HCT116 (cell line): ENCODE measurements around the gene ARHGAP19. TPM values are rescaled to one million over a fixed set of nuclear protein-coding genes. Genes with fewer than 3 reads are reported as not detected.

Source experiments
- ATAC-seq: fragments of 200-7000 bp; cut with Tn5 transposase; 2 replicates; pipeline ENCODE4 v1.9.1; 2020; ENCODE audit warnings: mild to moderate bottlenecking, moderate library complexity
- BruUV-seq: library from RNA; stranded (reverse); fragments of 400-500 nt; replicated peaks from 2 replicates; lab custom pipeline; 2021; lab: Mats Ljungman, UMichigan
- CTCF ChIA-PET: fragments of 300-600 bp; sonication (Branson Sonifier 250); formaldehyde crosslinking; loops from one replicate; lab custom pipeline; 2021; ENCODE audit warnings: antibody characterized with exemption; lab: Charles Lee
- POLR2A ChIA-PET: fragments of 300-600, 350-600 bp; sonication (Branson Sonifier 250); formaldehyde crosslinking; loops from one replicate; lab custom pipeline; 2021; ENCODE audit warnings: antibody characterized with exemption; lab: Charles Lee
- RAD21 ChIA-PET, 2 experiments: fragments of 300-600 bp; sonication (Branson Sonifier 250); formaldehyde crosslinking; loops; one replicate each; lab custom pipeline; 2023; ENCODE audit warnings: low total read pairs in 2 of 2; ENCODE audit not compliant: uncharacterized antibody in 2 of 2, unreplicated experiment in 2 of 2, low non-redundant PET in 1 of 2; lab: Charles Lee
- DNase-seq: peaks from one replicate; pipeline ENCODE4 v3.0.0-alpha.2; 2010; ENCODE audit warnings: low read depth, low spot score
- H2AFZ ChIP-seq: fragments of 200-600 bp; shearing (Covaris generic), sonication (generic); 2 replicates; pipeline ENCODE4 v1.6.1; 2017; ENCODE audit warnings: low read depth, mixed run types, mixed read lengths, antibody characterized with exemption, low read length; ENCODE audit not compliant: poor library complexity, severe bottlenecking
- H3K27ac ChIP-seq: 2 replicates; pipeline ENCODE4 v1.5.1; 2012; ENCODE audit warnings: low read depth, low read length
- H3K27me3 ChIP-seq: fragments of 200-600 bp; sonication (generic); 2 replicates; pipeline ENCODE4 v1.6.1; 2016; ENCODE audit warnings: mixed run types, low read length, mixed read lengths; ENCODE audit not compliant: insufficient read depth
- H3K36me3 ChIP-seq, 2 experiments: fragments of 200-500 bp in 1 of 2; fragments of 200-600 bp in 1 of 2; sonication (Bioruptor generic) in 1 of 2; sonication (generic) in 1 of 2; 2 replicates each; pipeline versions ENCODE4 v1.5.1 to v1.6.1; 2014 to 2016; ENCODE audit warnings: low read length in 2 of 2, inconsistent platforms in 1 of 2, mixed read lengths in 1 of 2, mixed run types in 1 of 2; ENCODE audit not compliant: insufficient read depth in 2 of 2, control insufficient read depth in 1 of 2
- H3K4me1 ChIP-seq, 2 experiments: fragments of 200-600 bp in 1 of 2; sonication (generic) in 1 of 2; 2 replicates each; pipeline versions ENCODE4 v1.5.1 to v1.6.1; 2012 to 2017; ENCODE audit warnings: low read length in 2 of 2, inconsistent platforms in 1 of 2, mild to moderate bottlenecking in 1 of 2, mixed read lengths in 1 of 2, mixed run types in 1 of 2, moderate library complexity in 1 of 2; ENCODE audit not compliant: insufficient read depth in 2 of 2, control insufficient read depth in 1 of 2
- H3K4me2 ChIP-seq: fragments of 200-600 bp; sonication (generic); 2 replicates; pipeline ENCODE4 v1.6.1; 2017; ENCODE audit warnings: mixed run types, low read length, mixed read lengths
- H3K4me3 ChIP-seq, 2 experiments: fragments of 200-600 bp in 1 of 2; sonication (generic) in 1 of 2; replicated peaks in 1 of 2; 2 replicates each; pipeline ENCODE4 v1.5.1; 2011 to 2016; ENCODE audit warnings: low read length in 2 of 2, control low read depth in 1 of 2, low read depth in 1 of 2, mild to moderate bottlenecking in 1 of 2, mixed read lengths in 1 of 2, mixed run types in 1 of 2
- H3K79me2 ChIP-seq: fragments of 200-600 bp; sonication (generic); 2 replicates; pipeline ENCODE4 v1.6.1; 2017; ENCODE audit warnings: mild to moderate bottlenecking, mixed run types, low read length, moderate library complexity, mixed read lengths; ENCODE audit not compliant: insufficient read depth
- H3K9ac ChIP-seq: fragments of 200-600 bp; sonication (generic); 2 replicates; pipeline ENCODE4 v1.6.1; 2016; ENCODE audit warnings: low read length, mixed read lengths
- H3K9me2 ChIP-seq: fragments of 200-600 bp; sonication (generic), shearing (Covaris generic); 2 replicates; pipeline ENCODE4 v1.6.1; 2017; ENCODE audit warnings: mixed run types, mild to moderate bottlenecking, moderate library complexity; ENCODE audit not compliant: insufficient read depth
- H3K9me3 ChIP-seq, 2 experiments: fragments of 200-500 bp in 1 of 2; fragments of 200-600 bp in 1 of 2; sonication (Bioruptor generic) in 1 of 2; sonication (generic) in 1 of 2; 2 replicates each; pipeline ENCODE4 v1.6.1; 2014 to 2017; ENCODE audit warnings: low read length in 2 of 2, mixed read lengths in 2 of 2, inconsistent platforms in 1 of 2, low read depth in 1 of 2, mild to moderate bottlenecking in 1 of 2, mixed run types in 1 of 2, moderate library complexity in 1 of 2; ENCODE audit not compliant: control insufficient read depth in 1 of 2, insufficient read depth in 1 of 2
- H4K20me1 ChIP-seq: fragments of 200-600 bp; sonication (generic), shearing (Covaris generic); 2 replicates; pipeline ENCODE4 v1.6.1; 2017; ENCODE audit warnings: mixed run types, mild to moderate bottlenecking, moderate library complexity; ENCODE audit not compliant: insufficient read depth
- ATF3 ChIP-seq: IDR thresholded peaks from 2 replicates; pipeline ENCODE4 v1.6.1; 2012
- CEBPB ChIP-seq: IDR thresholded peaks from 2 replicates; pipeline ENCODE4 v1.6.1; 2012; ENCODE audit warnings: low read depth
- CTCF ChIP-seq, 3 experiments: fragments of 200-600 bp in 1 of 3; sonication (generic) in 1 of 3; IDR thresholded peaks in 2 of 3; conservative IDR thresholded peaks in 1 of 3; 2 replicates each; pipeline ENCODE4 v1.5.1; 2012 to 2017; ENCODE audit warnings: low read depth in 2 of 3, low read length in 2 of 3, antibody characterized with exemption in 1 of 3, borderline replicate concordance in 1 of 3, control low read depth in 1 of 3, mild to moderate bottlenecking in 1 of 3, mixed read lengths in 1 of 3, mixed run types in 1 of 3, moderate library complexity in 1 of 3; ENCODE audit not compliant: insufficient read depth in 1 of 3
- EGR1 ChIP-seq: IDR thresholded peaks from 2 replicates; pipeline ENCODE4 v1.6.1; 2012; ENCODE audit warnings: low read depth
- ELF1 ChIP-seq: IDR thresholded peaks from 2 replicates; pipeline ENCODE4 v1.6.1; 2012; ENCODE audit warnings: low read depth, borderline replicate concordance
- EZH2 ChIP-seq: fragments of 200-600 bp; sonication (generic); IDR thresholded peaks from 2 replicates; pipeline ENCODE4 v1.6.1; 2017; ENCODE audit warnings: antibody characterized with exemption, mixed run types
- EZH2phosphoT487 ChIP-seq: fragments of 200-600 bp; IDR thresholded peaks from 2 replicates; pipeline ENCODE4 v1.6.1; 2018; ENCODE audit warnings: antibody characterized with exemption, borderline replicate concordance
- FOSL1 ChIP-seq: IDR thresholded peaks from 2 replicates; pipeline ENCODE4 v1.6.1; 2012; ENCODE audit warnings: low read depth
- POLR2A ChIP-seq: IDR thresholded peaks from 2 replicates; pipeline ENCODE4 v1.7.0; 2011; ENCODE audit warnings: borderline replicate concordance; ENCODE audit not compliant: insufficient read depth, insufficient read length; ENCODE audit errors: extremely low read depth
- RAD21 ChIP-seq: IDR thresholded peaks from 2 replicates; pipeline ENCODE4 v1.6.1; 2012; ENCODE audit warnings: low read depth, mild to moderate bottlenecking
- SIN3A ChIP-seq: IDR thresholded peaks from 2 replicates; pipeline ENCODE4 v1.6.1; 2012; ENCODE audit warnings: low read depth
- SP1 ChIP-seq: IDR thresholded peaks from 2 replicates; pipeline ENCODE4 v1.6.1; 2012; ENCODE audit warnings: low read depth
- TCF7L2 ChIP-seq: IDR thresholded peaks from 2 replicates; pipeline ENCODE4 v1.7.0; 2011; ENCODE audit warnings: borderline replicate concordance, inconsistent platforms; ENCODE audit not compliant: insufficient read depth, insufficient read length; ENCODE audit errors: extremely low read depth
- YY1 ChIP-seq: IDR thresholded peaks from 2 replicates; pipeline ENCODE4 v1.6.1; 2011; ENCODE audit warnings: low read length, low read depth, moderate library complexity, mild to moderate bottlenecking; ENCODE audit not compliant: insufficient replicate concordance; ENCODE audit errors: extremely low read depth
- ZFX ChIP-seq: fragments of 450-650 bp; IDR thresholded peaks from 2 replicates; pipeline ENCODE4 v1.6.1; 2017
- ZNF274 ChIP-seq: fragments of 200-500 bp; sonication (Bioruptor generic); IDR thresholded peaks from 2 replicates; pipeline ENCODE4 v1.6.1; 2014; ENCODE audit warnings: mild to moderate bottlenecking, low read depth, low read length, inconsistent platforms
- intact Hi-C: fragments of 100-400 bp; cut with micrococcal nuclease; formaldehyde crosslinking; loops from 2 replicates; pipeline ENCODE4 v1.10.0; 2022
- total RNA-seq: library from RNA; stranded (reverse); gene quantifications from one replicate; pipeline ENCODE4 v1.2.1, GENCODE V29; 2021; ENCODE audit not compliant: unreplicated experiment

Gene ARHGAP19
- total RNA-seq, 1 experiment from 2014 or later, result 36.8 TPM

DNA sequence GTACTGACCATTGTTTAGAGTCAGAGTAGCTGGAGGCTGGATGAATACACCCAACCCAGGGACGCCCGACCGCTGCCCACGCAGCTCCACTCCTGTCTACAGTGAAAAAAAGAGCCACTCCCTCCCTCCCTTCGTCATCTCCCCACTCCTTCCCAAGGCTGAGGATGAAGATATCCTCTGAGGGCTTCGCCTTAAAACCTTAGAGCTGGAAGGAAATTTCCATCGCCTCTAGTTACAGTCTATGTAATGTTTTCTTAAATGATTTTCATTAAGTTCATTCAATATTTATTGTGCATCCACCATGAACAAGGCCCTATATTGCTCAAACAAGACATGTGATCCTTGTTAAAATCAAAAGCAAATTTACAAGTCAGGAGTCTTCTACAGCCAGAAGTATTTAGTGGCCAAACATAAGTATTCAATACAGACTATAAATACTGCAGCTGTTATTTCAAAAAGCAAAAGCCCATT lies 95.4 kb downstream of the ARHGAP19 start:
- Histone ChIP-seq H3K36me3 (no peaks in the 10 kb centered on the region), H3K27me3 (no peaks in the 10 kb centered on the region; the same call in 1 of the 2 replicates), H3K4me1 (peaks cover 3 to 6% of the 10 kb centered on the region in 2 experiments; a peak in 1 of 4 replicates), H3K79me2 (no peaks in the 10 kb centered on the region), H4K20me1 (no peaks in the 10 kb centered on the region), H3K4me2 (peak overlapping the region; percentile 78; the same call in 1 of the 2 replicates), H3K9me3 (no peaks in the 10 kb centered on the region), H3K4me3 (no peak overlapping the region), H3K9ac (no peak overlapping the region), H3K9me2 (no peaks in the 10 kb centered on the region), H2AFZ (peak overlapping the region; percentile 30), H3K27ac (no peak overlapping the region)
- ATAC-seq (no peak), DNase-seq (no peak)
- TF ChIP-seq YY1, result no peak
- no peak for TF ChIP-seq CEBPB
- no peak for TF ChIP-seq ZFX
- no peak for TF ChIP-seq TCF7L2
- TF ChIP-seq FOSL1, result no peak
- intact Hi-C loops, result loop anchor here (2.0 kb wide), 1 partner anchor 58 kb away; no protein-coding TSS in a partner anchor
- ChIA-PET POLR2A (interaction anchor here (0.9 kb wide), 1 partner anchor 124 kb away, joined by 3 read pairs; no protein-coding TSS in a partner anchor), CTCF (interaction anchor here (0.7 to 2.8 kb wide), 11 partner anchors 8 to 159 kb away, joined by 3 to 21 read pairs (median 5); no protein-coding TSS in a partner anchor), RAD21 (no interaction called here)
- no TSS peak for BruUV-seq

DNA sequence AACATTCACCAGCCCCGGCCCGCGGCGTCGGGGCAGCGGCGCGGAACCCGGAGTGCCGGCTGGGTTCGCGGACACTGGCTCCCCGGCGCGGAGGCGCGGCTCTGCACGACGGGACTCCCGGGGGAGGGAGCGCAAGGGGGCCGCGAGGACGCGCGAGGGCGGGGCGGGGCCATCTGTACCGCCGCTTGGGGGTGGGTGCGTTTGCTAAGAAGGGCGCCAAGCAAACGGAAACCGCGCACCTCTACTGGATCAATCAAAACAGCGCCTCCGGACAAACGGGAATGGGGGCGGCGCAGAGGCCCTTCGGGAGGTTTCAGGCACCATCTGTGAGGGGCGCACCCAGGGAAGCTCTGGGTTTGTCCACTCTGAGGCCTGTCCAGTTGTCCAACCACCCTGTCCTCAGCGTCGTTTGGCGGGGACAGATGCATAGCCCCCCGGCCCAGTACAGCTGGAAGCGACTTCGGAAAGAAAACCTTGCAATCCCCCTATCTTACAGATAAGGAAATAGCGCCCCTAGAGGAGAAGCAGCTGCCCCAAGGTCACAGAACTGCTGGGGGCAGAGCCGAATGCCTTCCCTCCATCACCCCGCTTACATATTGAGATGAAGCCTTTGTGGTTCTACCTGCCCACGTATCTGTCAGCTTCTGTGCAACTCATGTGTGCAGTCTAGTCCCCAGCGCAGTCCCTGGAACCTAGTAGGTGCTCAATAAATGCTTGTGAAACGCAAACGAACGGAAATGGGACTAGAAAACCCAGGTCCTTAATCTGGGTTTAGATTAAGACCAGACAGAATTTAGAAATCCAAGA lies 96.0 kb downstream of the ARHGAP19 start:
- POLR2A ChIA-PET, result interaction anchor here (0.9 kb wide), 1 partner anchor 123 kb away, joined by 3 read pairs; no protein-coding TSS in a partner anchor
- peak; percentile 90 for ATAC-seq
- H3K9ac ChIP-seq, result peak overlapping the region; percentile 36
- TF ChIP-seq FOSL1 (no peak), EGR1 (no peak), CEBPB (no peak), YY1 (peak; percentile 24), ZNF274 (no peak), ELF1 (no peak), SIN3A (no peak), ZFX (no peak), CTCF (IDR thresholded peaks at IDR 0.05 in 2 of 3, conservative IDR thresholded peaks at IDR 0.05 in 1 of 3; ENCODE audit: borderline replicate concordance in 1 of 3, insufficient read depth in 1 of 3, low read depth in 2 of 3, low read length in 2 of 3) (peak; percentile 65 to 87 (median 84); a peak in 5 of 6 replicates), TCF7L2 (no peak), SP1 (no peak), EZH2phosphoT487 (no peak), ATF3 (no peak), EZH2 (no peak), RAD21 (peak; percentile 52; the same call in 1 of the 2 replicates), POLR2A (no peak)

More for the DNA sequence above, 96.0 kb downstream of the ARHGAP19 start:
- H2AFZ ChIP-seq, result peak overlapping the region; percentile 30
- peak overlapping the region; percentile 29 to 58 for H3K4me3 ChIP-seq
- peak overlapping the region; percentile 78 for H3K4me2 ChIP-seq
- DNase-seq, result peak; percentile 45
- H3K9me2 ChIP-seq, result no peaks in the 10 kb centered on the region
- no TSS peak for BruUV-seq
- no peaks in the 10 kb centered on the region for H3K36me3 ChIP-seq
- no peaks in the 10 kb centered on the region; the same call in 1 of the 2 replicates for H3K27me3 ChIP-seq
- no peaks in the 10 kb centered on the region for H3K79me2 ChIP-seq
- no peaks in the 10 kb centered on the region for H3K9me3 ChIP-seq
- ChIA-PET RAD21 (no interaction called here), CTCF (interaction anchor here (0.5 to 2.8 kb wide), 13 partner anchors 9 to 781 kb away, joined by 3 to 21 read pairs (median 5); no protein-coding TSS in a partner anchor)
- peak overlapping the region; percentile 21; the same call in 1 of the 2 replicates for H3K27ac ChIP-seq
- no peaks in the 10 kb centered on the region for H4K20me1 ChIP-seq
- intact Hi-C loops, result loop anchor here (2.0 kb wide), 1 partner anchor 58 kb away; no protein-coding TSS in a partner anchor
- H3K4me1 ChIP-seq, result peaks cover 3 to 6% of the 10 kb centered on the region in 2 experiments; a peak in 1 of 4 replicates
